HepG2 (cell line): ENCODE data around the gene CRTC2. TPM values are rescaled to one million over a fixed set of nuclear protein-coding genes. Genes with fewer than 3 reads are reported as not detected.
A peak's percentile ranks its signal among the peaks of the same experiment; 100 is the strongest.

Source experiments
- HNRNPH1 ChIP-seq: fragments of 200-400 bp; formaldehyde crosslinking; optimal IDR thresholded peaks from 2 replicates; pipeline ENCODE3; 2017; ENCODE audit warnings: mild to moderate bottlenecking, low read depth, low read length
- KDM4B ChIP-seq: sonication (generic); formaldehyde crosslinking; IDR thresholded peaks from 2 replicates; pipeline ENCODE4 v1.4.0; 2020; ENCODE audit warnings: missing genetic modification reagents
- LCORL ChIP-seq, 2 experiments: fragments of 450-650 bp in 1 of 2; sonication (generic) in 1 of 2; formaldehyde crosslinking in 1 of 2; IDR thresholded peaks; 2 replicates each; pipeline versions ENCODE4 v1.5.0 to v1.6.1; 2017 to 2020; ENCODE audit warnings: antibody characterized with exemption in 1 of 2, missing genetic modification reagents in 1 of 2
- MAFK ChIP-seq, 2 experiments: IDR thresholded peaks in 1 of 2; conservative IDR thresholded peaks in 1 of 2; 2 replicates each; pipeline ENCODE4 v1.6.1; 2011; ENCODE audit warnings: improper control_type of control experiment in 2 of 2, low read length in 2 of 2
- MBNL3 ChIP-seq: fragments of 250-450 bp; sonication (Bioruptor Pico); conservative IDR thresholded peaks from 2 replicates; pipeline ENCODE4 v1.8.0; 2022; ENCODE audit warnings: mild to moderate bottlenecking, inconsistent platforms
- MTF2 ChIP-seq: sonication (generic); formaldehyde crosslinking; IDR thresholded peaks from 2 replicates; pipeline ENCODE4 v1.5.0; 2020; ENCODE audit warnings: missing genetic modification reagents, borderline replicate concordance
- MXD4 ChIP-seq: IDR thresholded peaks from 2 replicates; pipeline ENCODE4 v1.6.1; 2016; ENCODE audit warnings: mild to moderate bottlenecking, missing biosample characterization, missing genetic modification reagents
- PAF1 ChIP-seq: IDR thresholded peaks from 2 replicates; pipeline ENCODE4 v1.6.1; 2016; ENCODE audit warnings: missing genetic modification reagents, missing compliant biosample characterization
- SP5 ChIP-seq: IDR thresholded peaks from 2 replicates; pipeline ENCODE4 v1.6.1; 2016; ENCODE audit warnings: low read depth, borderline replicate concordance
- TGIF2 ChIP-seq: IDR thresholded peaks from 2 replicates; pipeline ENCODE4 v1.6.1; 2016; ENCODE audit warnings: control low read depth, missing compliant biosample characterization
- ZNF614 ChIP-seq: IDR thresholded peaks from 2 replicates; pipeline ENCODE4 v1.6.1; 2018; ENCODE audit warnings: missing biosample characterization, missing genetic modification reagents, inconsistent platforms, borderline replicate concordance
- ZNF616 ChIP-seq: sonication (generic); formaldehyde crosslinking; IDR thresholded peaks from 2 replicates; pipeline ENCODE4 v1.5.0; 2020; ENCODE audit warnings: low read depth, mild to moderate bottlenecking, missing genetic modification reagents
- ZNF672 ChIP-seq: sonication (generic); formaldehyde crosslinking; IDR thresholded peaks from 2 replicates; pipeline ENCODE4 v1.8.1; 2022; ENCODE audit warnings: missing genetic modification reagents
- ZNF674 ChIP-seq: sonication (generic); formaldehyde crosslinking; IDR thresholded peaks from 2 replicates; pipeline ENCODE4 v1.5.0; 2020; ENCODE audit warnings: low read depth, mild to moderate bottlenecking, missing genetic modification reagents
- ZNF720 ChIP-seq: sonication (generic); formaldehyde crosslinking; IDR thresholded peaks from 2 replicates; pipeline ENCODE4 v1.4.0; 2020; ENCODE audit warnings: missing genetic modification reagents
- polyA plus RNA-seq, 8 experiments: library from polyadenylated mRNA; depleted of rRNA in 3 of 8; stranded (reverse) in 7 of 8; unstranded in 1 of 8; fragments of >200 nt; fragmentation: Illumina TruSeq in 4 of 8; extraction: Trizol in 4 of 8; gene quantifications; 2 replicates each; pipeline versions ENCODE4 v1.2.1 to v1.2.3, GENCODE V29; 2011 to 2016; ENCODE audit warnings: low read depth in 4 of 8, missing spikeins in 1 of 8, mixed read lengths in 1 of 8; ENCODE audit not compliant: insufficient read depth in 1 of 8
- total RNA-seq, 5 experiments: library from RNA; depleted of rRNA; stranded (reverse); fragments of >200 nt; fragmentation: Illumina TruSeq; extraction: Trizol; gene quantifications; 2 replicates each; pipeline ENCODE4 v1.2.3, GENCODE V29; 2016; ENCODE audit warnings: low read depth in 1 of 5
- TF ChIP-seq, protein P1 (sequence below): sonication (generic); formaldehyde crosslinking; IDR thresholded peaks from 2 replicates; pipeline ENCODE4 v1.8.0; 2022; ENCODE audit warnings: mild to moderate bottlenecking, missing genetic modification reagents, moderate library complexity
- TF ChIP-seq, protein P2 (sequence below): sonication (generic); formaldehyde crosslinking; IDR thresholded peaks from 2 replicates; pipeline ENCODE4 v1.4.0; 2020; ENCODE audit warnings: missing genetic modification reagents
- TF ChIP-seq, protein P3 (sequence below): sonication (generic); formaldehyde crosslinking; IDR thresholded peaks from 2 replicates; pipeline ENCODE4 v1.5.0; 2020; ENCODE audit warnings: mild to moderate bottlenecking, missing genetic modification reagents
- TF ChIP-seq, protein P4 (sequence below): sonication (generic); formaldehyde crosslinking; IDR thresholded peaks from 2 replicates; pipeline ENCODE4 v1.4.0; 2020; ENCODE audit warnings: missing genetic modification reagents

Gene CRTC2
- total and polyA plus RNA-seq, 2 of the 13 experiments (the other 11 are each of a cell fraction or from before 2014, with no cell fraction given): 6.1 to 26.7 TPM

DNA sequence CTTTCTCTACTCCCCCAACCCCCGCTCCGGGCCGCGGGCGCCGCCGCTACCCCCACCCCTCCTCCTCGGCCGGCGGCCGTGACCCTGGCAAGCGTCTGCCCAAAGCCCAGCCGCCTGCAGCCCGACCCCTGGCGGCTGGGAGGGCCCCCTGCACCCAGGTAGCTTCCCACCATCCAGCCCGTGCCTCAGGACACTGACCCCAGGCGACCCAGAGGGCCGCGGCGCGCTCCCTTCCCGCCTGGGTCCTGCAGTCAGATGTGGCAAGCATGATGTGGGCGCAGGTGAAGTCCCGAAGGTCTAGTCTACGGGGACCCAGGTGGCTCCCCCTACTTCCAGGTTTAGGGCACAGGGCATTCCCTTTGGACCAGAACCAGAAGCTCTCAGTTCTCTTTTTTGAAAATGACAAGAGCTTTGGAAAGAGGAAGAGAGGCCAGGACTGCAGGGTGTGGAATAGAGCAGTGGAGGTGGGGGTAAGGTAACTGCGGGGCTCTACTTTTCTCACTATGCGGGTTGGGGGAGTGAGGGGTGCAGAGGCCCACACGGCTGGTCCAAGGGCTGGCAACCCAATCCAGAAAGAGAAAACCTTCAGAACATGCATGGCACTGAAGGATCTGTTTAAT lies 11.7 kb downstream of the CRTC2 start, which contains the start of gene DENND4B (continued):
- TF ChIP-seq, protein P1, sequence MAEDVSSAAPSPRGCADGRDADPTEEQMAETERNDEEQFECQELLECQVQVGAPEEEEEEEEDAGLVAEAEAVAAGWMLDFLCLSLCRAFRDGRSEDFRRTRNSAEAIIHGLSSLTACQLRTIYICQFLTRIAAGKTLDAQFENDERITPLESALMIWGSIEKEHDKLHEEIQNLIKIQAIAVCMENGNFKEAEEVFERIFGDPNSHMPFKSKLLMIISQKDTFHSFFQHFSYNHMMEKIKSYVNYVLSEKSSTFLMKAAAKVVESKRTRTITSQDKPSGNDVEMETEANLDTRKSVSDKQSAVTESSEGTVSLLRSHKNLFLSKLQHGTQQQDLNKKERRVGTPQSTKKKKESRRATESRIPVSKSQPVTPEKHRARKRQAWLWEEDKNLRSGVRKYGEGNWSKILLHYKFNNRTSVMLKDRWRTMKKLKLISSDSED (CRISPR knock-in tag): no peak
- TF ChIP-seq MXD4 (CRISPR knock-in tag): no peak
- no peak for TF ChIP-seq SP5
- no peak for TF ChIP-seq HNRNPH1
- TF ChIP-seq MBNL3 (CRISPR knock-in tag): no peak
- TF ChIP-seq, protein P2, sequence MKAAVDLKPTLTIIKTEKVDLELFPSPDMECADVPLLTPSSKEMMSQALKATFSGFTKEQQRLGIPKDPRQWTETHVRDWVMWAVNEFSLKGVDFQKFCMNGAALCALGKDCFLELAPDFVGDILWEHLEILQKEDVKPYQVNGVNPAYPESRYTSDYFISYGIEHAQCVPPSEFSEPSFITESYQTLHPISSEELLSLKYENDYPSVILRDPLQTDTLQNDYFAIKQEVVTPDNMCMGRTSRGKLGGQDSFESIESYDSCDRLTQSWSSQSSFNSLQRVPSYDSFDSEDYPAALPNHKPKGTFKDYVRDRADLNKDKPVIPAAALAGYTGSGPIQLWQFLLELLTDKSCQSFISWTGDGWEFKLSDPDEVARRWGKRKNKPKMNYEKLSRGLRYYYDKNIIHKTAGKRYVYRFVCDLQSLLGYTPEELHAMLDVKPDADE (CRISPR knock-in tag): no peak; the same call in 1 of the 2 replicates
- TF ChIP-seq ZNF614 (CRISPR knock-in tag): peak; percentile 56; the same call in 1 of the 2 replicates
- no peak for TF ChIP-seq MTF2 (CRISPR knock-in tag)
- no peak for TF ChIP-seq ZNF616
- TF ChIP-seq PAF1 (CRISPR knock-in tag): 0 out of 2 replicates have a peak, but pooled peaks have one; percentile 58
- no peak for TF ChIP-seq LCORL (IDR thresholded peaks at IDR 0.05)
- peak; percentile 77 for TF ChIP-seq LCORL (CRISPR knock-in tag; IDR thresholded peaks at IDR 0.05)
- TF ChIP-seq, protein P3, sequence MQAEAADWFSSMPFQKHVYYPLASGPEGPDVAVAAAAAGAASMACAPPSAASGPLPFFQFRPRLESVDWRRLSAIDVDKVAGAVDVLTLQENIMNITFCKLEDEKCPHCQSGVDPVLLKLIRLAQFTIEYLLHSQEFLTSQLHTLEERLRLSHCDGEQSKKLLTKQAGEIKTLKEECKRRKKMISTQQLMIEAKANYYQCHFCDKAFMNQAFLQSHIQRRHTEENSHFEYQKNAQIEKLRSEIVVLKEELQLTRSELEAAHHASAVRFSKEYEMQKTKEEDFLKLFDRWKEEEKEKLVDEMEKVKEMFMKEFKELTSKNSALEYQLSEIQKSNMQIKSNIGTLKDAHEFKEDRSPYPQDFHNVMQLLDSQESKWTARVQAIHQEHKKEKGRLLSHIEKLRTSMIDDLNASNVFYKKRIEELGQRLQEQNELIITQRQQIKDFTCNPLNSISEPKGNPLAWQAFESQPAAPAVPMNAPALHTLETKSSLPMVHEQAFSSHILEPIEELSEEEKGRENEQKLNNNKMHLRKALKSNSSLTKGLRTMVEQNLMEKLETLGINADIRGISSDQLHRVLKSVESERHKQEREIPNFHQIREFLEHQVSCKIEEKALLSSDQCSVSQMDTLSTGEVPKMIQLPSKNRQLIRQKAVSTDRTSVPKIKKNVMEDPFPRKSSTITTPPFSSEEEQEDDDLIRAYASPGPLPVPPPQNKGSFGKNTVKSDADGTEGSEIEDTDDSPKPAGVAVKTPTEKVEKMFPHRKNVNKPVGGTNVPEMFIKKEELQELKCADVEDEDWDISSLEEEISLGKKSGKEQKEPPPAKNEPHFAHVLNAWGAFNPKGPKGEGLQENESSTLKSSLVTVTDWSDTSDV (CRISPR knock-in tag): no peak
- TF ChIP-seq ZNF720 (CRISPR knock-in tag): no peak
- TF ChIP-seq ZNF672 (CRISPR knock-in tag): no peak
- TF ChIP-seq KDM4B (CRISPR knock-in tag): 0 out of 2 replicates have a peak, but pooled peaks have one; percentile 65
- no peak for TF ChIP-seq MAFK (conservative IDR thresholded peaks at IDR 0.05 in 1 of 2, IDR thresholded peaks at IDR 0.05 in 1 of 2; ENCODE audit: low read length in 2 of 2)
- peak; percentile 91 for TF ChIP-seq TGIF2 (CRISPR knock-in tag)
- TF ChIP-seq ZNF674 (CRISPR knock-in tag): no peak
- TF ChIP-seq, protein P4, sequence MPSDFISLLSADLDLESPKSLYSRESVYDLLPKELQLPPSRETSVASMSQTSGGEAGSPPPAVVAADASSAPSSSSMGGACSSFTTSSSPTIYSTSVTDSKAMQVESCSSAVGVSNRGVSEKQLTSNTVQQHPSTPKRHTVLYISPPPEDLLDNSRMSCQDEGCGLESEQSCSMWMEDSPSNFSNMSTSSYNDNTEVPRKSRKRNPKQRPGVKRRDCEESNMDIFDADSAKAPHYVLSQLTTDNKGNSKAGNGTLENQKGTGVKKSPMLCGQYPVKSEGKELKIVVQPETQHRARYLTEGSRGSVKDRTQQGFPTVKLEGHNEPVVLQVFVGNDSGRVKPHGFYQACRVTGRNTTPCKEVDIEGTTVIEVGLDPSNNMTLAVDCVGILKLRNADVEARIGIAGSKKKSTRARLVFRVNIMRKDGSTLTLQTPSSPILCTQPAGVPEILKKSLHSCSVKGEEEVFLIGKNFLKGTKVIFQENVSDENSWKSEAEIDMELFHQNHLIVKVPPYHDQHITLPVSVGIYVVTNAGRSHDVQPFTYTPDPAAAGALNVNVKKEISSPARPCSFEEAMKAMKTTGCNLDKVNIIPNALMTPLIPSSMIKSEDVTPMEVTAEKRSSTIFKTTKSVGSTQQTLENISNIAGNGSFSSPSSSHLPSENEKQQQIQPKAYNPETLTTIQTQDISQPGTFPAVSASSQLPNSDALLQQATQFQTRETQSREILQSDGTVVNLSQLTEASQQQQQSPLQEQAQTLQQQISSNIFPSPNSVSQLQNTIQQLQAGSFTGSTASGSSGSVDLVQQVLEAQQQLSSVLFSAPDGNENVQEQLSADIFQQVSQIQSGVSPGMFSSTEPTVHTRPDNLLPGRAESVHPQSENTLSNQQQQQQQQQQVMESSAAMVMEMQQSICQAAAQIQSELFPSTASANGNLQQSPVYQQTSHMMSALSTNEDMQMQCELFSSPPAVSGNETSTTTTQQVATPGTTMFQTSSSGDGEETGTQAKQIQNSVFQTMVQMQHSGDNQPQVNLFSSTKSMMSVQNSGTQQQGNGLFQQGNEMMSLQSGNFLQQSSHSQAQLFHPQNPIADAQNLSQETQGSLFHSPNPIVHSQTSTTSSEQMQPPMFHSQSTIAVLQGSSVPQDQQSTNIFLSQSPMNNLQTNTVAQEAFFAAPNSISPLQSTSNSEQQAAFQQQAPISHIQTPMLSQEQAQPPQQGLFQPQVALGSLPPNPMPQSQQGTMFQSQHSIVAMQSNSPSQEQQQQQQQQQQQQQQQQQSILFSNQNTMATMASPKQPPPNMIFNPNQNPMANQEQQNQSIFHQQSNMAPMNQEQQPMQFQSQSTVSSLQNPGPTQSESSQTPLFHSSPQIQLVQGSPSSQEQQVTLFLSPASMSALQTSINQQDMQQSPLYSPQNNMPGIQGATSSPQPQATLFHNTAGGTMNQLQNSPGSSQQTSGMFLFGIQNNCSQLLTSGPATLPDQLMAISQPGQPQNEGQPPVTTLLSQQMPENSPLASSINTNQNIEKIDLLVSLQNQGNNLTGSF: no peak
